Heart left ventricle (tissue), 16 donors: ENCODE data around the gene GTPBP3. TPM values are rescaled to one million over a fixed set of nuclear protein-coding genes. Genes with fewer than 3 reads are reported as not detected.

Experiments
- ATAC-seq, 4 donors: fragments of 200-7000 bp; cut with Tn5 transposase; one replicate each; pipeline ENCODE4 v1.9.1; 2020 to 2022; ENCODE audit warnings: moderate library complexity in 4 of 4, mild to moderate bottlenecking in 3 of 4, moderate number of reproducible peaks in 1 of 4
- DNase-seq, 5 donors: peaks; one replicate each; pipeline ENCODE4 v3.0.0-alpha.2; 2020
- H3K27ac ChIP-seq, 12 donors: fragments of 200-600 bp; sonication (generic) in 4 of 12; one replicate each; pipeline versions ENCODE4 v1.5.0 to v1.8.0; 2016 to 2022; ENCODE audit warnings: mild to moderate bottlenecking in 2 of 12
- H3K27me3 ChIP-seq, 9 donors: fragments of 200-600 bp; sonication (generic) in 2 of 9; one replicate each; pipeline versions ENCODE4 v1.5.1 to v1.8.0; 2016 to 2022; ENCODE audit warnings: mild to moderate bottlenecking in 3 of 9
- H3K36me3 ChIP-seq, 9 donors: fragments of 200-600 bp; sonication (generic) in 2 of 9; one replicate each; pipeline versions ENCODE4 v1.5.0 to v1.8.0; 2018 to 2022; ENCODE audit warnings: mild to moderate bottlenecking in 2 of 9
- H3K4me1 ChIP-seq, 12 donors: fragments of 200-600 bp; sonication (generic) in 4 of 12; one replicate each; pipeline versions ENCODE4 v1.5.0 to v1.8.0; 2016 to 2022; ENCODE audit warnings: mild to moderate bottlenecking in 3 of 12
- H3K4me3 ChIP-seq, 12 donors: fragments of 200-600 bp; sonication (generic) in 4 of 12; one replicate each; pipeline versions ENCODE4 v1.5.0 to v1.8.0; 2017 to 2022; ENCODE audit warnings: mild to moderate bottlenecking in 9 of 12, moderate library complexity in 4 of 12
- H3K9me3 ChIP-seq, 12 donors: fragments of 200-600 bp; sonication (generic) in 4 of 12; one replicate each; pipeline versions ENCODE4 v1.5.0 to v1.8.0; 2016 to 2022; ENCODE audit warnings: mild to moderate bottlenecking in 1 of 12
- POLR2A ChIP-seq, 2 donors: fragments of 450-650 bp; IDR thresholded peaks; one replicate each; pipeline ENCODE4 v1.6.1; 2017; ENCODE audit warnings: antibody characterized with exemption in 2 of 2, mild to moderate bottlenecking in 2 of 2, moderate library complexity in 2 of 2
- WGBS, 4 donors: extraction: QIAGEN DNeasy Blood & Tissue Kit in 2 of 4; methylation state at CpG; one replicate each; pipeline versions ENCODE4 v1.1.5 to v1.1.7; 2013 to 2018; 5-methylcytosine and 5-hydroxymethylcytosine counted together
- intact Hi-C, 10 donors: fragments of 100-400 bp; cut with DNase I; formaldehyde crosslinking; loops; one replicate each; pipeline versions ENCODE4 v1.11.1 to v1.14.2; 2022
- polyA plus RNA-seq, 2 donors: library from polyadenylated mRNA; stranded (reverse); fragments of 200-250 nt; gene quantifications; one replicate each; pipeline ENCODE4 v1.2.3, GENCODE V29; 2013
- total RNA-seq, 9 donors: library from RNA; depleted of rRNA in 2 of 9; stranded (reverse); fragments of >200 nt in 2 of 9; fragmentation: NEBNext Ultra II Directional in 3 of 9; extraction: Animal tissue kit (Norgen Biotek cat#: 25700) in 3 of 9; gene quantifications; one replicate each; pipeline versions ENCODE4 v1.1.0 to v1.2.4, GENCODE V29; 2016 to 2023
- TF ChIP-seq, protein P1 (sequence below), 12 donors: fragments of 200-600 bp; sonication (generic) in 4 of 12; IDR thresholded peaks; one replicate each; pipeline versions ENCODE4 v1.5.0 to v1.8.0; 2018 to 2022; ENCODE audit warnings: antibody characterized with exemption in 12 of 12, mild to moderate bottlenecking in 5 of 12
- donor health status: ischemic (EF 13 %, LVEDD 7.1; RV severe dilation, severe dysfunction).
- donor health status: healthy with polysubstance abuse.
- donor health status: DM: no; HTN: yes; CAD: no.
- donor health status: DM: no; HTN: no; CAD: no.
- donor health status: ischemic (EF 25% LVEDD 6.9; RV normal size, moderate dysfunction).
- donor health status: ischemic (EF 25% LVEDD 5.7; RV mildly dilated, moderate dysfunction).
- donor health status: healthy.
- donor health status: DM: yes; HTN: yes; CAD: no.
- donor health status: ischemic (EF 35%, LVEDD 5.7; RV mildly dilated, moderate dysfunction).
- donor health status: nonischemic (EF 11% LVEDD 7.7; RV severe dilation, severe dysfunction).
- donor health status: DM: yes; HTN: yes; CAD: no.
- donor health status: PGD.
- donor health status: ischemic (EF 29% LVEDD 5.4; RV normal size, mild dysfunction).
- donor health status: nonischemic (EF 23%, LVEDD 6.1; RV moderate dilation, normal function).

The GTPBP3 gene
- total and polyA plus RNA-seq, 11 donors: 6.3 to 20.1 (median 11.3) TPM

DNA sequence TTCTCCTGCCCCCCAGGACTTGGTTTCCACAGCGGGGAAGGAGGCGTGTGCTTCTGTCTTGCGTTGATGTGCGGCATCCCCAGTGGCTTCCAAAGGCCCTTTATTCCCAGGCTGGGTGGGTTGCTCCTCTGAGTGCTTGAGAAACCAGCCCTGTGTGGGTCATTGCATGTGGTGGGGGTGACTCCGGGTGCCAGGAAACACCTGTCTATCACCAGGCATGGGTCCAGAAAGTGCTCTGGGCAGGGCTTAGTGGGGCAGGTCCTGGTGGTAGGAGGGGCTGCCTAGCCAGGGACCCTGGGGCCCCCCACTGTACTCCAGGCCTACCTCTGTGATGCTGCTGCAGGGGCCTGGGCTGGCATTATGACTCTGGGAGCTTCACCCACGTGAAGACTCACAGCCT, 18.4 kb upstream of the GTPBP3 start:
- ATAC-seq (no peak), DNase-seq (no peak)
- Histone ChIP-seq H3K27ac (no peak overlapping the region), H3K4me3 (no peak overlapping the region), H3K9me3 (no peaks in the 10 kb centered on the region), H3K36me3 (peaks cover 0 to 77% (median 59%) of the 10 kb centered on the region in 9 donors), H3K4me1 (peaks cover 0 to 8% (median 0%) of the 10 kb centered on the region in 12 donors), H3K27me3 (no peaks in the 10 kb centered on the region)
- WGBS, 4 donors: 77 to 80% (median 79%) methylated on average over 6 of the region's 6 CpGs
- TF ChIP-seq, protein P1, sequence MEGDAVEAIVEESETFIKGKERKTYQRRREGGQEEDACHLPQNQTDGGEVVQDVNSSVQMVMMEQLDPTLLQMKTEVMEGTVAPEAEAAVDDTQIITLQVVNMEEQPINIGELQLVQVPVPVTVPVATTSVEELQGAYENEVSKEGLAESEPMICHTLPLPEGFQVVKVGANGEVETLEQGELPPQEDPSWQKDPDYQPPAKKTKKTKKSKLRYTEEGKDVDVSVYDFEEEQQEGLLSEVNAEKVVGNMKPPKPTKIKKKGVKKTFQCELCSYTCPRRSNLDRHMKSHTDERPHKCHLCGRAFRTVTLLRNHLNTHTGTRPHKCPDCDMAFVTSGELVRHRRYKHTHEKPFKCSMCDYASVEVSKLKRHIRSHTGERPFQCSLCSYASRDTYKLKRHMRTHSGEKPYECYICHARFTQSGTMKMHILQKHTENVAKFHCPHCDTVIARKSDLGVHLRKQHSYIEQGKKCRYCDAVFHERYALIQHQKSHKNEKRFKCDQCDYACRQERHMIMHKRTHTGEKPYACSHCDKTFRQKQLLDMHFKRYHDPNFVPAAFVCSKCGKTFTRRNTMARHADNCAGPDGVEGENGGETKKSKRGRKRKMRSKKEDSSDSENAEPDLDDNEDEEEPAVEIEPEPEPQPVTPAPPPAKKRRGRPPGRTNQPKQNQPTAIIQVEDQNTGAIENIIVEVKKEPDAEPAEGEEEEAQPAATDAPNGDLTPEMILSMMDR (IDR thresholded peaks at IDR 0.05): no peak
- TF ChIP-seq POLR2A (IDR thresholded peaks at IDR 0.05): no peak
- intact Hi-C loops: no loop called here

DNA sequence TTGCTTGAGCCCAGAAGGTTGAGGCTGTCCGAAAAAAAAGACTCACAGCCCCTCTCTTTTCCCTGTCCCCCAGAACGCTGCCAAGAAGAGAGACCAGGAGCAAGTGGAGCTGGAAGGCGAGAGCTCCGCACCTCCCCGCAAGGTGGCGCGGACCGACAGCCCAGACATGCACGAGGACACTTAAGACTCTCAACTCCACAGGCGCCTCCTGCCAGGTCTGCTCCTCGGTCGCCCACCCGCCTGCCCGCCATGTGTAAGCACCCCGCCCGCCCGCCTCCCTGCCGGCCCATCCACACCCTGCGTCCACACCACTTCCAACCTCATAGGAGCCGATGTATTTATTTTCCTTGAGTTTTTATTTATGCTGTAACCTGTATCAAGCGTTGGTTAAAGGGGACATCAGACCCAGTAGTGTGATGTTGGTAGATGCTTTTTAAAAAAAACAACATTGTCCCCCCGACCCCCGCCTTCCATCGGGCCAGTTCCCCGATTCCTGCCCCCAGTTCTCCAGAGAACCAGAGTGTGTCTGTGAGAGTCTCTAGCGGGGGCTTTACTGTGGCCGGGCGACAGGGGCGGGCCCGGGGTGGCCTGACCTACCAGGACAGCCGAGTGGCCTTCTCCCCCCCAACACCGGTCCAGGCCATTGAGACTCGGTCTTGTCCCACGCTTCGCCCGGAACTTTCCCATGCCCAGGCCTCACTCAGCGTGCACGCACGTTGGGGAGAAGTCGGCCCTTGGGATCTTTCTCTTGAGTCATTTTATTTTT, 17.7 kb upstream of the GTPBP3 start:
- no peak for ATAC-seq
- Histone ChIP-seq H3K36me3 (peaks cover 0 to 70% (median 52%) of the 10 kb centered on the region in 9 donors), H3K4me3 (no peak overlapping the region), H3K4me1 (peaks cover 0 to 8% (median 0%) of the 10 kb centered on the region in 12 donors), H3K27ac (no peak overlapping the region), H3K27me3 (no peaks in the 10 kb centered on the region), H3K9me3 (no peaks in the 10 kb centered on the region)
- TF ChIP-seq, protein P1 (IDR thresholded peaks at IDR 0.05): no peak
- no peak for TF ChIP-seq POLR2A (IDR thresholded peaks at IDR 0.05)
- no peak for DNase-seq
- 90 to 95% (median 93%) methylated on average over 40 of the region's 40 CpGs for WGBS, 4 donors
- intact Hi-C loops: no loop called here

DNA sequence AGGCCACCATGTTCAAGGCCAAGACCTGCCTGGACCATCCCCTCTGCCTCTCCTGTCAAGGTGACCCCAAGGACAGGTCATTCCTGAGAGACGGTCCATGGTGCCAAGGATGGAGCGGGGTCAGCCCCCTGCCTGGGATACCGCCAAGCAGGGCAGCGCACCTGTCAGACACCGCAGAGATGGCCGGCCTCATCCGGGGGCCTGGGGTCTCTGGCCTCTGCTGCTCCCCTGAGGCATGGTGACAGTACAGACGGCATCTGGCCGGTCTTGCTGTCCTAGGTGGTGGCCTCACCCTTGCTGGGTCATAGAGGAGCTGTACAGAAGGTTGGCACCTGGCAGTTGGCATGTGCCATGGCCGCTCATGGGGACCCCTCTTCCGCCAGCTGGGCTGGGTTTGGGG, 16.9 kb upstream of the GTPBP3 start:
- Histone ChIP-seq H3K27me3 (no peaks in the 10 kb centered on the region), H3K9me3 (no peaks in the 10 kb centered on the region), H3K4me3 (no peak overlapping the region), H3K27ac (no peak overlapping the region), H3K4me1 (peaks cover 0 to 8% (median 0%) of the 10 kb centered on the region in 12 donors), H3K36me3 (peaks cover 0 to 64% (median 46%) of the 10 kb centered on the region in 9 donors)
- no peak for DNase-seq
- no peak for ATAC-seq
- no peak for TF ChIP-seq POLR2A (IDR thresholded peaks at IDR 0.05)
- WGBS, 4 donors: 82 to 100% (median 87%) methylated on average over 1 to 11 of the region's 11 CpGs
- intact Hi-C loops: no loop called here

DNA sequence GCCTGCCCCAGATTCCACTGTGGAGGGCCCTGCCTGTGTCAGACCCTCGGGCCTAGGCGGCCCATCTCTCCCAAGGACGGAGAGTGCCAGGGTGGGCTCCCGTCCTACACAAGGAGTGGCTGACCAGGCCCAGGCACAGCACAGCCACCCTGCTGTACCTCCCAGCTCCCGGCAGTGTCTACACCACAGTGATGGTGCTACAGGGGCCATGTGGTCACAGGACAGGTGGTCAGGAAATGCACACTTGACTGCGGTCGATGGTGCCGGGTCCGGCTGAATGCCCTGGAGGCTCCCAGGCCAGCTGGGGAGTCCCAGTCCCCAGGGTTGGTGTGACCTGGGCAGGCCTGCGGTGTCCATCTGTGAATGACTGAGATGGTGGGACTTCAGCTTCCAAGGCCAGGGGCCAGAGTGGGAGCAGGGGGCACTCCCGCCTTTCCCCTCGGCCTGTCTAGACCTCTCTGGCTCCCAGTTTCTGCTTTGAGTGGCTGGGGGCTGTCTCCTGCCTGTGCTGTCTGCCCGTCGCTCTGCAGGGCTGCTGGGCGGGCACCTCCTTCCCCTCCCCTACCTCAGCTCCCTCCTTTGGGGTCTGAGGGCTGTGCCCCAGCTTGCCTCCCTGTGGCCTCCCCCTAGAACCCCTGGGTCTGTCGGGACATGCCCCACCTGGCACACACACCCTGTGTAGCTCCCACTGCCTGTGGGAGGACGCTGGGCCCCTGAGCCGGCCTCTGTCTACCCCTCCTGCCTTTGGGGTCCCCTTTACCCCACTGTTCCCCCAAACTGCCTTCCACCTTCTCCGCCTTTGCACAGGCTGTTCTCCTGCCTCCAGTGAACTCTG, 15.5 kb upstream of the GTPBP3 start:
- 89 to 94% (median 91%) methylated on average over 7 to 19 of the region's 19 CpGs for WGBS, 4 donors
- Histone ChIP-seq H3K4me3 (no peak overlapping the region), H3K9me3 (no peaks in the 10 kb centered on the region), H3K4me1 (peaks cover 0 to 8% (median 0%) of the 10 kb centered on the region in 12 donors), H3K27me3 (no peaks in the 10 kb centered on the region), H3K27ac (no peak overlapping the region), H3K36me3 (peaks cover 0 to 50% (median 32%) of the 10 kb centered on the region in 9 donors)
- TF ChIP-seq POLR2A (IDR thresholded peaks at IDR 0.05): no peak
- TF ChIP-seq, protein P1 (IDR thresholded peaks at IDR 0.05): no peak
- ATAC-seq: peak in 1 of 4 donors; percentile 7
- intact Hi-C loops: no loop called here
- no peak for DNase-seq
